HTR-8/SVneo (cell line): ENCODE measurements around the gene DNA2.

Source experiments
- DNase-seq: peaks from one replicate; pipeline ENCODE4 v3.0.0; 2011; ENCODE audit warnings: low spot score, mixed read lengths; ENCODE audit not compliant: insufficient read length
- FAIRE-seq: peaks from 2 replicates; lab custom pipeline; 2011; peaks lifted over from hg19 to GRCh38; lab: Jason Lieb, UNC

The DNA2 gene

DNA sequence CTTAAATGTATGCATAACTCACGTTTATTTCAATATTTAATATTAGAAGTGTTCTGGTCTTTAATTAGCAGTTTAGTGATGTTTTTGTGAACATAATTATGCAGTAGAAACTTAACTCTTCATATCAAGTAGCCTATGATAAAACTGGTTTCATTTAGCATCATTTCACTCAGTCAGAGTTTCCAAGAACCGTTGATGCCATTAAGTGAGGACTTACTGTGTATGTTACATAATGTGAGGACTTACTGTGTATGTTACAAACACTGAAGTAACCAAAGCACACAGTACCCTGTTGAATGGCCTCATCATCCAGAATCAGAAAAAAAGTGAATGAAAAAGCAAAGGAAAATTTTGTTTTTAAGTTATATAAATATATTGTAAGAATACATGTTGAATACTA is 106.2 kb downstream of the DNA2 start:
- FAIRE-seq = no peak

DNA sequence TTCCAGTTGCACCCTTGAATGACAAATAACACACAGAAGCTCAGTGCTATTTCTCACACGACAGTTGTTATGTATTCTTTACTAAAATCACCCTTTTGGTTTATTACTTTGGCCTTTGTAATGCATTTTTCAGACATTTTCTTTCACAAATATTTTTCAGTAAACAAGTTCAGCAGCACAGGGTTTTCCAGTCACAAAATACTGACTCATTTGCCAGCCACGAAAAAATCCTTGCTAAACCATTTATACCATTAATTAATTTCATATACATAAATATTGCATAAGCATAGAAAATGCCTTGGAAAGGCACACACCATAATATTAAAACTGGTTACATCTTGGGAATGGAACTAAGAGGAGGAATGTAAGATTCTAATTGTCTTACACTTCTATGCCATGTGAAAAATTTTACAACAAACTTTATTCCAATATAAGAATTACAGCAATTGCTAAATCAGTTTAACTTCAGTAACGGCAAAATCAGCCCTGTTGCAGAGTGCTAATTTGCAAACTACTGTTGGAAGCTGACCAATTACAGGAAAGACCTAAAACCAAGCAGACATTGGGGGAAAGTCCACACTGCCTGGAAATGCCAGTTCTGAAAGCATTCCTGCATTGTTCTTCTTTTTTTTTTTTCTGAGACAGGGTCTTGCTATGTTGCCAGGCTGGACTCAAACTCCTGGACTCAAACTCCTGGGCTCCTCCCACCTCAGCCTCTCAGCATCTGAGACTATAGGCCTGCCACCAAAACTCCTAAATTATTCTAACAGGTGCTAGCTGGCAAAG is 107.5 kb downstream of the DNA2 start:
- FAIRE-seq = no peak
- DNase-seq = no peak

More for the DNA sequence above, 106.2 kb downstream of the DNA2 start:
- no peak for DNase-seq
